SK-N-SH treated with all-trans-retinoic acid at 6 μM for 48 hours (cell line): ENCODE data around the gene C9orf85.

Experiments used
- ATAC-seq: fragments of 200-7000 bp; cut with Tn5 transposase; 3 replicates; pipeline ENCODE4 v1.9.1; 2020; ENCODE audit warnings: mild to moderate bottlenecking, moderate library complexity
- BACH2 ChIP-seq: fragments of 250-450 bp; sonication (Bioruptor Pico); IDR thresholded peaks from 2 replicates; pipeline ENCODE4 v1.9.0; 2021; ENCODE audit warnings: mild to moderate bottlenecking, borderline replicate concordance
- CSDC2 ChIP-seq: fragments of 250-450 bp; sonication (Bioruptor Pico); IDR thresholded peaks from 2 replicates; pipeline ENCODE4 v1.5.0; 2020; ENCODE audit warnings: mild to moderate bottlenecking, moderate library complexity
- ISL1 ChIP-seq: fragments of 250-450 bp; sonication (Bioruptor Pico); IDR thresholded peaks from 2 replicates; pipeline ENCODE4 v2.1.2; 2022; ENCODE audit warnings: mild to moderate bottlenecking, moderate library complexity
- PPARA ChIP-seq: fragments of 250-450 bp; sonication (Bioruptor Pico); IDR thresholded peaks from 2 replicates; pipeline ENCODE4 v1.5.0; 2020; ENCODE audit warnings: mild to moderate bottlenecking, borderline replicate concordance
- SNAI2 ChIP-seq: fragments of 250-450 bp; sonication (Bioruptor Pico); IDR thresholded peaks from 2 replicates; pipeline ENCODE4 v1.5.0; 2020; ENCODE audit warnings: mild to moderate bottlenecking, moderate library complexity
- TCF4 ChIP-seq: fragments of 250-450 bp; sonication (Bioruptor Pico); IDR thresholded peaks from 2 replicates; pipeline ENCODE4 v1.8.0; 2021; ENCODE audit warnings: mild to moderate bottlenecking, moderate library complexity, borderline replicate concordance
- ZC3H10 ChIP-seq: fragments of 250-450 bp; sonication (Bioruptor Pico); IDR thresholded peaks from 2 replicates; pipeline ENCODE4 v1.5.1; 2021; ENCODE audit warnings: mild to moderate bottlenecking, moderate library complexity
- ZFP3 ChIP-seq: fragments of 250-450 bp; sonication (Bioruptor Pico); IDR thresholded peaks from 2 replicates; pipeline ENCODE4 v1.5.0; 2020; ENCODE audit warnings: mild to moderate bottlenecking, moderate library complexity
- ZFP30 ChIP-seq: fragments of 450-650 bp; formaldehyde crosslinking; IDR thresholded peaks from 2 replicates; pipeline ENCODE4 v1.5.0; 2022; ENCODE audit warnings: mild to moderate bottlenecking, moderate library complexity
- ZNF565 ChIP-seq: fragments of 450-650 bp; formaldehyde crosslinking; conservative IDR thresholded peaks from 2 replicates; pipeline ENCODE4 v1.5.0; 2020; ENCODE audit warnings: low read depth, mild to moderate bottlenecking, moderate library complexity
- ZNF70 ChIP-seq: fragments of 450-650 bp; formaldehyde crosslinking; IDR thresholded peaks from 2 replicates; pipeline ENCODE4 v1.5.0; 2020; ENCODE audit warnings: mild to moderate bottlenecking, moderate library complexity
- ZNF8 ChIP-seq: fragments of 450-650 bp; formaldehyde crosslinking; IDR thresholded peaks from 2 replicates; pipeline ENCODE4 v1.5.0; 2020; ENCODE audit warnings: mild to moderate bottlenecking, moderate library complexity
- TF ChIP-seq, protein P1 (sequence below): fragments of 250-450 bp; sonication (Bioruptor Pico); IDR thresholded peaks from 2 replicates; pipeline ENCODE4 v1.5.1; 2020; ENCODE audit warnings: low read depth, mild to moderate bottlenecking, moderate library complexity
- TF ChIP-seq, protein P2 (sequence below): fragments of 250-450 bp; sonication (Bioruptor Pico); IDR thresholded peaks from 2 replicates; pipeline ENCODE4 v1.8.0; 2020; ENCODE audit warnings: mild to moderate bottlenecking, moderate library complexity, borderline replicate concordance
- TF ChIP-seq, protein P3 (sequence below): fragments of 250-450 bp; sonication (Bioruptor Pico); IDR thresholded peaks from 2 replicates; pipeline ENCODE4 v1.5.0; 2020; ENCODE audit warnings: mild to moderate bottlenecking, moderate library complexity

C9orf85 gene

DNA sequence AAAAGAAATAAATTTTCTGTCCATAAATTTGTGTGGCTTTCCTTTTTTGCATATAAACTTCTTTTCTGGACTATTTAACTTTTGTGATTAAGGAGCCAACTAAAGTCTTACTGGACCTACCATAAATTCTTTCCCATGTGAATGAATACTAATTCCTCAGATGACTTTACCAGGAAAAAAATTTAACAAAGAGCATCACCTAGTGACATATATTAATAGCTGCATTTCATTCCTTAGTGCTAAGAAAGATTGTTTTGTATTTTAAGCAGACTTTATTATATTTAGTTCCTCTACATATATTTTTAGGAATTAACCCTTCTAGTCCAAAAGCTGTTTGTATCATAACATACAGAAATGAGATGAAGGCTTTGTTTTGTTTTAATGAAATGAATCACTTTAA is 64.4 kb downstream of the C9orf85 start:
- peak; percentile 54; the same call in 2 of the 3 replicates for ATAC-seq
- no peak for TF ChIP-seq CSDC2 (CRISPR knock-in tag)
- no peak for TF ChIP-seq ZC3H10 (CRISPR knock-in tag)
- no peak for TF ChIP-seq BACH2 (CRISPR knock-in tag)
- TF ChIP-seq PPARA (CRISPR knock-in tag) = no peak
- TF ChIP-seq, protein P1, sequence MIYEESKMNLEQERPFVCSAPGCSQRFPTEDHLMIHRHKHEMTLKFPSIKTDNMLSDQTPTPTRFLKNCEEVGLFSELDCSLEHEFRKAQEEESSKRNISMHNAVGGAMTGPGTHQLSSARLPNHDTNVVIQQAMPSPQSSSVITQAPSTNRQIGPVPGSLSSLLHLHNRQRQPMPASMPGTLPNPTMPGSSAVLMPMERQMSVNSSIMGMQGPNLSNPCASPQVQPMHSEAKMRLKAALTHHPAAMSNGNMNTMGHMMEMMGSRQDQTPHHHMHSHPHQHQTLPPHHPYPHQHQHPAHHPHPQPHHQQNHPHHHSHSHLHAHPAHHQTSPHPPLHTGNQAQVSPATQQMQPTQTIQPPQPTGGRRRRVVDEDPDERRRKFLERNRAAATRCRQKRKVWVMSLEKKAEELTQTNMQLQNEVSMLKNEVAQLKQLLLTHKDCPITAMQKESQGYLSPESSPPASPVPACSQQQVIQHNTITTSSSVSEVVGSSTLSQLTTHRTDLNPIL (CRISPR knock-in tag) = no peak
- TF ChIP-seq ZNF565 (CRISPR knock-in tag) = no peak
- no peak for TF ChIP-seq ZNF70
- TF ChIP-seq, protein P2, sequence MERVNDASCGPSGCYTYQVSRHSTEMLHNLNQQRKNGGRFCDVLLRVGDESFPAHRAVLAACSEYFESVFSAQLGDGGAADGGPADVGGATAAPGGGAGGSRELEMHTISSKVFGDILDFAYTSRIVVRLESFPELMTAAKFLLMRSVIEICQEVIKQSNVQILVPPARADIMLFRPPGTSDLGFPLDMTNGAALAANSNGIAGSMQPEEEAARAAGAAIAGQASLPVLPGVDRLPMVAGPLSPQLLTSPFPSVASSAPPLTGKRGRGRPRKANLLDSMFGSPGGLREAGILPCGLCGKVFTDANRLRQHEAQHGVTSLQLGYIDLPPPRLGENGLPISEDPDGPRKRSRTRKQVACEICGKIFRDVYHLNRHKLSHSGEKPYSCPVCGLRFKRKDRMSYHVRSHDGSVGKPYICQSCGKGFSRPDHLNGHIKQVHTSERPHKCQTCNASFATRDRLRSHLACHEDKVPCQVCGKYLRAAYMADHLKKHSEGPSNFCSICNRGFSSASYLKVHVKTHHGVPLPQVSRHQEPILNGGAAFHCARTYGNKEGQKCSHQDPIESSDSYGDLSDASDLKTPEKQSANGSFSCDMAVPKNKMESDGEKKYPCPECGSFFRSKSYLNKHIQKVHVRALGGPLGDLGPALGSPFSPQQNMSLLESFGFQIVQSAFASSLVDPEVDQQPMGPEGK = no peak
- no peak for TF ChIP-seq ZNF8 (CRISPR knock-in tag)

DNA sequence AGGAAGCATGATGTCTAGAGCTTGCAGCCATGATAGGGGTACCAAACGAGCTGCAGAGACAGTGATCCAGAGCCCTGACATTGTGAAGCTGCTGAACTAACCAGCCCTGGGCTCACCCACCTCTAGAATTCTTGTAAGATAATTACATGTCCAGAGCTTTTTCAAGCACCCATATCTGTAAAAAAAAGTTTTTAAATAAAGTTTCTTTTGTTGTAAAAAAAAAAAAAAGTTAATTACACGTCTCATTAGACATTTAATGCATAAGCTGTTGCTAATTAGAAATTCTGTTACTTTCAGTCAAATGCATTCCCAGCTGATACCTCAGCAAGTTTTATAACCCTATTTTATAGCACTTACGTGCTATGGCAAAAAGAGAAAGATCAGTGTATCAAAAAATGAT is 65.6 kb downstream of the C9orf85 start:
- ATAC-seq = no peak
- TF ChIP-seq, protein P1 (CRISPR knock-in tag) = no peak
- TF ChIP-seq CSDC2 (CRISPR knock-in tag) = no peak
- no peak for TF ChIP-seq ISL1
- TF ChIP-seq ZC3H10 (CRISPR knock-in tag) = no peak
- no peak for TF ChIP-seq ZFP3
- TF ChIP-seq ZNF70 = no peak

DNA sequence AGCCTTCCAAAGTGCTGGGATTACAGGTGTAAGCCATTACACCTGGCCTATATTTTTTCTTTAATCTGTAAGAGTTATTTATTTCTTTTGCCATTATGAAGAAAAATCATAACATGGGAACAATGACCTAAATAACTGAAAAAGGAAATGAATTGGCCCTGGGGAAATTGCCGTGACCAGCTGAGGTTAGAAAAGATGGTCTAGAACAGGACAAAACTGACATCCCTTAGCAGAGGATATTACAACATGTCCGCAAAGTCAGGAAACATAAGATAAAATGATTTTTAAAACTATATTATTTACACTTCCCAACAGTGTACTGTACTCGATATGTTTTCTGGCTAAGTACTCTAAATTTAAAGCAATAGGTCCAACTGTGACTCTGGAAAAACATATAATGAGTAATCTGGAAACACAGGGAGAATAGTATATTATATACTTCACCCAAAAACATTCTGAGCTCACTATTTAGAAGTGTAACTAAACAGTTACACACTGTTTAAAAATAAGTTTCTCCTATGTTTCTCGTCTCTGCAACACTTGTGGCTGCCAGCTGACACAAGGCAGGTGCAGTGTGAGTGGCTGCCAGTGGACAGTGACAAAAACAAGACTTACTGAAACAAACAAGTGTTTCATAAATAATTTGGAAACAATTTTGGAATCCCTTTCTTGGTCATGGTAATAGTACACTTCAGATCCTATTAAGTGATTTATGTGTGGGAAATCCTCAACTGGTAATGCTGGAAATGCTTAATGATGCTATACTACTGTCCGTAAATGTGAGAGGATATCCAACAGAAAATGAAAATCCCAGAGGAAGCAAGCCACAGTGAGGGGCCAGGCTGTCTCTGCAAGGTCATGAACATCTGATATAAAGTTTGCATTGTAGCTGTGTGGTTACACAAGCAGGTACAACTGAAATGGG is 69.1 kb downstream of the C9orf85 start:
- no peak for ATAC-seq
- no peak for TF ChIP-seq ZNF565 (CRISPR knock-in tag)
- no peak for TF ChIP-seq TCF4 (CRISPR knock-in tag)
- no peak for TF ChIP-seq ZFP3

DNA sequence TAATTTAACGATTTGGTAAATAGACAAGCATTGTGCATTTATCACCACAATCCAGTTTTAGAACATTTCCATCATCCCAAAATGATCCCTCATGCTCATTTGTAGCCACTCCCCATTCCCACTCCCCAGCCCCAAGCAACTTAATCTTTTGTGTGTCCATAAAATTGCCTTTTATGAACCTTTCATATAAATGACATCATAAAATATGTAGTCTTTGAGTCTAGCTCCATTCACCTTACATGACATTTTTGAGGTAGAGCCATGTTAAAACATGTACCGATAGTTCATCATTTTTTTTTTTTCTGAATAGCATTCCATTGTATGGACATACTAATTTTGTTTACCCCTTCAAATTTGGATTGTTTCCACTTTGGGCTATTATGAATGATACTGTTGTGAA is 70.5 kb downstream of the C9orf85 start:
- no peak for ATAC-seq
- TF ChIP-seq, protein P2 = no peak
- TF ChIP-seq CSDC2 (CRISPR knock-in tag) (no peak), BACH2 (CRISPR knock-in tag) (no peak), SNAI2 (no peak), ZNF8 (CRISPR knock-in tag) (no peak), TCF4 (CRISPR knock-in tag) (no peak), ZFP30 (CRISPR knock-in tag) (no peak), ZNF70 (no peak), PPARA (CRISPR knock-in tag) (no peak)
- TF ChIP-seq, protein P3, sequence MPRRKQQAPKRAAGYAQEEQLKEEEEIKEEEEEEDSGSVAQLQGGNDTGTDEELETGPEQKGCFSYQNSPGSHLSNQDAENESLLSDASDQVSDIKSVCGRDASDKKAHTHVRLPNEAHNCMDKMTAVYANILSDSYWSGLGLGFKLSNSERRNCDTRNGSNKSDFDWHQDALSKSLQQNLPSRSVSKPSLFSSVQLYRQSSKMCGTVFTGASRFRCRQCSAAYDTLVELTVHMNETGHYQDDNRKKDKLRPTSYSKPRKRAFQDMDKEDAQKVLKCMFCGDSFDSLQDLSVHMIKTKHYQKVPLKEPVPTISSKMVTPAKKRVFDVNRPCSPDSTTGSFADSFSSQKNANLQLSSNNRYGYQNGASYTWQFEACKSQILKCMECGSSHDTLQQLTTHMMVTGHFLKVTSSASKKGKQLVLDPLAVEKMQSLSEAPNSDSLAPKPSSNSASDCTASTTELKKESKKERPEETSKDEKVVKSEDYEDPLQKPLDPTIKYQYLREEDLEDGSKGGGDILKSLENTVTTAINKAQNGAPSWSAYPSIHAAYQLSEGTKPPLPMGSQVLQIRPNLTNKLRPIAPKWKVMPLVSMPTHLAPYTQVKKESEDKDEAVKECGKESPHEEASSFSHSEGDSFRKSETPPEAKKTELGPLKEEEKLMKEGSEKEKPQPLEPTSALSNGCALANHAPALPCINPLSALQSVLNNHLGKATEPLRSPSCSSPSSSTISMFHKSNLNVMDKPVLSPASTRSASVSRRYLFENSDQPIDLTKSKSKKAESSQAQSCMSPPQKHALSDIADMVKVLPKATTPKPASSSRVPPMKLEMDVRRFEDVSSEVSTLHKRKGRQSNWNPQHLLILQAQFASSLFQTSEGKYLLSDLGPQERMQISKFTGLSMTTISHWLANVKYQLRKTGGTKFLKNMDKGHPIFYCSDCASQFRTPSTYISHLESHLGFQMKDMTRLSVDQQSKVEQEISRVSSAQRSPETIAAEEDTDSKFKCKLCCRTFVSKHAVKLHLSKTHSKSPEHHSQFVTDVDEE (CRISPR knock-in tag) = no peak
